Kidney (tissue), 14 donors: ENCODE results near the gene EXOC2. TPM values are rescaled to one million over a fixed set of nuclear protein-coding genes. Genes with fewer than 3 reads are reported as not detected.

ENCODE experiments used
- DNase-seq, 5 donors: peaks; one replicate each; pipeline ENCODE4 v3.0.0-alpha.2; 2013 to 2020
- FAIRE-seq: peaks from 2 replicates; lab custom pipeline; 2012; peaks lifted over from hg19 to GRCh38; lab: Jason Lieb, UNC
- H3K27ac ChIP-seq, 2 donors: one replicate each; pipeline ENCODE4 v1.7.0; 2013; ENCODE audit warnings: low read depth in 2 of 2, low read length in 2 of 2, inconsistent platforms in 1 of 2
- H3K27me3 ChIP-seq: one replicate; pipeline ENCODE4 v1.7.1; 2013; ENCODE audit warnings: low read length, inconsistent platforms; ENCODE audit not compliant: control insufficient read depth, insufficient read depth
- H3K36me3 ChIP-seq, 3 donors: one replicate each; pipeline versions ENCODE4 v1.7.0 to v1.7.1; 2013; ENCODE audit warnings: low read length in 3 of 3, control low read depth in 1 of 3, inconsistent platforms in 1 of 3; ENCODE audit not compliant: insufficient read depth in 3 of 3, control insufficient read depth in 2 of 3
- H3K4me1 ChIP-seq, 3 donors: one replicate each; pipeline versions ENCODE4 v1.7.0 to v1.7.1; 2013; ENCODE audit warnings: low read length in 3 of 3, inconsistent platforms in 1 of 3, low read depth in 1 of 3; ENCODE audit not compliant: control insufficient read depth in 2 of 3, insufficient read depth in 2 of 3
- H3K4me3 ChIP-seq, 3 donors: one replicate each; pipeline versions ENCODE4 v1.7.0 to v1.8.1; 2013; ENCODE audit warnings: low read length in 3 of 3, control low read depth in 1 of 3, inconsistent platforms in 1 of 3
- H3K9ac ChIP-seq, 3 donors: one replicate each; pipeline versions ENCODE4 v1.7.0 to v1.7.1; 2013; ENCODE audit warnings: low read length in 3 of 3, control low read depth in 1 of 3, inconsistent platforms in 1 of 3
- H3K9me3 ChIP-seq, 3 donors: one replicate each; pipeline versions ENCODE4 v1.7.0 to v1.7.1; 2013; ENCODE audit warnings: low read length in 3 of 3, control low read depth in 1 of 3, inconsistent platforms in 1 of 3; ENCODE audit not compliant: control insufficient read depth in 2 of 3, insufficient read depth in 1 of 3
- intact Hi-C: fragments of 100-400 bp; cut with DNase I; formaldehyde crosslinking; loops from one replicate; pipeline ENCODE4 v1.11.1; 2022
- polyA plus RNA-seq: library from polyadenylated mRNA; stranded (reverse); fragments of 350-450 nt; fragmentation: Illumina TruSeq; extraction: RNeasy Lipid Tissue Mini Kit (QIAGEN cat#74804); gene quantifications from one replicate; pipeline ENCODE4 v1.2.3, GENCODE V29; 2014; ENCODE audit warnings: low read depth, low replicate concordance; ENCODE audit not compliant: insufficient read depth
- total RNA-seq: library from RNA; stranded (reverse); fragmentation: NEBNext Ultra II Directional; extraction: Animal tissue kit (Norgen Biotek cat#: 25700); gene quantifications from one replicate; pipeline ENCODE4 v1.2.1, GENCODE V29; 2021
- TF ChIP-seq, protein P1 (sequence below): IDR thresholded peaks from 3 replicates; pipeline ENCODE4 v1.5.1; 2012; ENCODE audit warnings: mild to moderate bottlenecking, moderate library complexity, borderline replicate concordance; ENCODE audit not compliant: insufficient read depth; ENCODE audit errors: extremely low read depth
- donor health status: control.
- donor health status: control.
- donor health status: control.
- donor health status: control.
- donor health status: control.
- donor health status: DM: yes; HTN: yes; CAD: no.
- donor health status: Normal renal cell carcinoma (clear cell type).

EXOC2 gene
- total and polyA plus RNA-seq, 2 donors from 2014 or later = 8.6 to 21.7 TPM

DNA sequence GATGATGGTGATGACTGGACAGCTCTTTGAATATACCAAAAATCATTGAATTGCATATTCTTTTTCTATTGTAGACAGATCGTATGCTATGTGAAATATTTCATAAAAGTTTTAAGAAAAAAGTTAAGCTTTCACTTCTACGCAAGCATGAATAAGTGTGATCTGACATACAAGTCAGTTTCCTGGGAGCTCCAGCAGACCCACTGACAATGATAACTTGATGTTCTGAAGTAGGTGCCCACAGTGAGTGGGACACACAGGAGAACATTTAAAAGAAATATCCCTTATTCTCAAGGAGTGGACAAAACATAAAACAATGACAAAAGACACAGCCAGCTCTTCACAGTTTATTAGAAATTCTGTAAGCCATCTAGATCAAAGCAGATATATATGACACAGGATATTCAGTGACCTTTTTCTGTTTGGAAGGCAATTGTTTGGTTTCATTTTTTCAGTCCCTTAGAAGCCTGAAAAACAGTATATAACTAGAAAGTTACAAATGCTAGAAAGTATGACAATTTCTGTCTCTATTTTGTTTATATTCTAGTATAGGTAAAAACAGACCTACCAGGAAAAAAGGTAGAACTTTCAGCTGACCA is 200.0 kb downstream of the EXOC2 start:
- H3K36me3 ChIP-seq = peaks cover 0 to 10% (median 3%) of the 10 kb centered on the region in 3 donors

DNA sequence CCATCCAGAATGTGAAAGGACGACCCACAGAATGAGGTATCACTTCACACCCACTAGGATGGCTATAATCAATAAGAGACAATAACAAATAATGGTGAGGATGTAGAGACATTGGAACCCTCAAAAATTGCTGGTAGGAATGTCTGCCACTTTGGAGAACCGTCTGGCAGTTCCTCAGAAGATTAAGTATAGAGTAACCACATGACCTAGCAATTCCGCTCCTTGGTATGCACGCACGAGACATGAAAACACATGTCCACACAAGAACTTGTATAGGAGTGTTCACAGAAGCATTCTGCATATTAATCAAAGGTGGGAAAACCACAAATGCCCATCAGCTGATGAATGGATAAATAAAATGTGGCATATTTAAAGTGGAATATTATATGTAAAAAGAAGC is 200.8 kb downstream of the EXOC2 start:
- H3K4me1 ChIP-seq = no peaks in the 10 kb centered on the region
- no peak overlapping the region for H3K4me3 ChIP-seq
- peaks cover 0 to 10% (median 3%) of the 10 kb centered on the region in 3 donors for H3K36me3 ChIP-seq
- H3K27me3 ChIP-seq = no peaks in the 10 kb centered on the region
- peaks cover 0 to 4% (median 0%) of the 10 kb centered on the region in 3 donors for H3K9me3 ChIP-seq
- TF ChIP-seq, protein P1, sequence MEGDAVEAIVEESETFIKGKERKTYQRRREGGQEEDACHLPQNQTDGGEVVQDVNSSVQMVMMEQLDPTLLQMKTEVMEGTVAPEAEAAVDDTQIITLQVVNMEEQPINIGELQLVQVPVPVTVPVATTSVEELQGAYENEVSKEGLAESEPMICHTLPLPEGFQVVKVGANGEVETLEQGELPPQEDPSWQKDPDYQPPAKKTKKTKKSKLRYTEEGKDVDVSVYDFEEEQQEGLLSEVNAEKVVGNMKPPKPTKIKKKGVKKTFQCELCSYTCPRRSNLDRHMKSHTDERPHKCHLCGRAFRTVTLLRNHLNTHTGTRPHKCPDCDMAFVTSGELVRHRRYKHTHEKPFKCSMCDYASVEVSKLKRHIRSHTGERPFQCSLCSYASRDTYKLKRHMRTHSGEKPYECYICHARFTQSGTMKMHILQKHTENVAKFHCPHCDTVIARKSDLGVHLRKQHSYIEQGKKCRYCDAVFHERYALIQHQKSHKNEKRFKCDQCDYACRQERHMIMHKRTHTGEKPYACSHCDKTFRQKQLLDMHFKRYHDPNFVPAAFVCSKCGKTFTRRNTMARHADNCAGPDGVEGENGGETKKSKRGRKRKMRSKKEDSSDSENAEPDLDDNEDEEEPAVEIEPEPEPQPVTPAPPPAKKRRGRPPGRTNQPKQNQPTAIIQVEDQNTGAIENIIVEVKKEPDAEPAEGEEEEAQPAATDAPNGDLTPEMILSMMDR = no peak
- H3K27ac ChIP-seq = no peak overlapping the region
- H3K9ac ChIP-seq = no peak overlapping the region
- intact Hi-C loops = no loop called here
- FAIRE-seq (no peak), DNase-seq (no peak)

More for the DNA sequence above, 200.0 kb downstream of the EXOC2 start:
- TF ChIP-seq, protein P1 = no peak
- Histone ChIP-seq H3K9ac (no peak overlapping the region), H3K4me3 (no peak overlapping the region), H3K27ac (no peak overlapping the region), H3K4me1 (no peaks in the 10 kb centered on the region), H3K27me3 (no peaks in the 10 kb centered on the region), H3K9me3 (peaks cover 0 to 4% (median 0%) of the 10 kb centered on the region in 3 donors)
- no peak for DNase-seq
- no peak for FAIRE-seq
- intact Hi-C loops = no loop called here

GRCh38 chr6:491233-491632 is 201.7 kb downstream of the EXOC2 start:
- intact Hi-C loops = no loop called here
- H3K9me3 ChIP-seq = peaks cover 0 to 4% (median 0%) of the 10 kb centered on the region in 3 donors
- TF ChIP-seq, protein P1 = no peak
- no peak overlapping the region for H3K27ac ChIP-seq
- no peak overlapping the region for H3K4me3 ChIP-seq
- H3K9ac ChIP-seq = no peak overlapping the region
- no peaks in the 10 kb centered on the region for H3K4me1 ChIP-seq
- peaks cover 0 to 9% (median 8%) of the 10 kb centered on the region in 3 donors for H3K36me3 ChIP-seq
- H3K27me3 ChIP-seq = no peaks in the 10 kb centered on the region
- DNase-seq (no peak), FAIRE-seq (no peak)
